ENCODE results near the gene HERC4. TPM values are rescaled to one million over a fixed set of nuclear protein-coding genes. Genes with fewer than 3 reads are reported as not detected.

Gene HERC4
- total RNA-seq, 1 experiment from 2014 or later = 57.4 TPM

GRCh38 chr10:67933199-67933598 lies 141.9 kb downstream of the HERC4 start:
- H3K79me2 ChIP-seq (ENCODE audit: low read length) = no peaks in the 10 kb centered on the region
- no peak overlapping the region for H3K27ac ChIP-seq (ENCODE audit: low read length)
- no peaks in the 10 kb centered on the region for H4K20me1 ChIP-seq (ENCODE audit: low read length)
- CTCF ChIA-PET = no interaction called here
- POLR2A ChIA-PET (ENCODE audit: unreplicated experiment) = no interaction called here
- DNase-seq (no peak), ATAC-seq (no peak)
- no peaks in the 10 kb centered on the region for H3K9me3 ChIP-seq (ENCODE audit: low read length)
- intact Hi-C loops (cut with micrococcal nuclease) = no loop called here
- TF ChIP-seq EZH2 (IDR thresholded peaks at IDR 0.05; ENCODE audit: low read length, unreplicated experiment) = no peak
- no peak for TF ChIP-seq EZH2phosphoT487 (IDR thresholded peaks at IDR 0.05; ENCODE audit: borderline replicate concordance, low read length)
- TF ChIP-seq CTCF (conservative IDR thresholded peaks at IDR 0.05; ENCODE audit: low read depth, low read length) = no peak
- no peaks in the 10 kb centered on the region for H3F3A ChIP-seq (ENCODE audit: low read length, unreplicated experiment)
- H2AFZ ChIP-seq (ENCODE audit: low read length) = no peak overlapping the region
- no peaks in the 10 kb centered on the region for H3K27me3 ChIP-seq (ENCODE audit: low read length)
- H3K4me1 ChIP-seq (ENCODE audit: insufficient read depth, low read length) = no peaks in the 10 kb centered on the region
- H3K9ac ChIP-seq (ENCODE audit: low read length) = no peak overlapping the region
- no peak overlapping the region for H3K4me3 ChIP-seq (ENCODE audit: low read length)
- H3K36me3 ChIP-seq (ENCODE audit: low read depth, low read length) = peaks cover 51% of the 10 kb centered on the region
- no peak overlapping the region for H3K4me2 ChIP-seq (ENCODE audit: low read length)
- no peaks in the 10 kb centered on the region for H3K9me2 ChIP-seq (replicated peaks; ENCODE audit: low read length)
- no TSS peak for BruUV-seq (replicated peaks)

- no peak overlapping the region for H3K4me3 ChIP-seq (ENCODE audit: low read length)
- H3K27ac ChIP-seq (ENCODE audit: low read length) = no peak overlapping the region
- intact Hi-C loops (cut with micrococcal nuclease) = no loop called here
- H3K4me2 ChIP-seq (ENCODE audit: low read length) = no peak overlapping the region
- H3K36me3 ChIP-seq (ENCODE audit: low read depth, low read length) = peaks cover 33% of the 10 kb centered on the region
- H3K4me1 ChIP-seq (ENCODE audit: insufficient read depth, low read length) = peaks cover 16% of the 10 kb centered on the region
- H3K79me2 ChIP-seq (ENCODE audit: low read length) = no peaks in the 10 kb centered on the region
- H3K9ac ChIP-seq (ENCODE audit: low read length) = no peak overlapping the region
- no peak for DNase-seq
- no peaks in the 10 kb centered on the region for H3K27me3 ChIP-seq (ENCODE audit: low read length)
- no peak for ATAC-seq
- BruUV-seq (replicated peaks) = no TSS peak
- CTCF ChIA-PET = no interaction called here
- POLR2A ChIA-PET (ENCODE audit: unreplicated experiment) = no interaction called here
- TF ChIP-seq EZH2phosphoT487 (IDR thresholded peaks at IDR 0.05; ENCODE audit: borderline replicate concordance, low read length) (no peak), CTCF (conservative IDR thresholded peaks at IDR 0.05; ENCODE audit: low read depth, low read length) (no peak), EZH2 (IDR thresholded peaks at IDR 0.05; ENCODE audit: low read length, unreplicated experiment) (no peak)
- H3K9me2 ChIP-seq (replicated peaks; ENCODE audit: low read length) = no peaks in the 10 kb centered on the region
- no peaks in the 10 kb centered on the region for H3K9me3 ChIP-seq (ENCODE audit: low read length)
- no peaks in the 10 kb centered on the region for H4K20me1 ChIP-seq (ENCODE audit: low read length)
- H3F3A ChIP-seq (ENCODE audit: low read length, unreplicated experiment) = peaks cover 6% of the 10 kb centered on the region
- no peak overlapping the region for H2AFZ ChIP-seq (ENCODE audit: low read length)
Measured at GRCh38 chr10:67926951-67927350, 148.1 kb downstream of the HERC4 start.

GRCh38 chr10:67925449-67926005 lies 149.6 kb downstream of the HERC4 start:
- Histone ChIP-seq H3K36me3 (ENCODE audit: low read depth, low read length) (peaks cover 34% of the 10 kb centered on the region), H3K4me2 (ENCODE audit: low read length) (no peak overlapping the region), H3K27me3 (ENCODE audit: low read length) (no peaks in the 10 kb centered on the region), H3F3A (ENCODE audit: low read length, unreplicated experiment) (peaks cover 6% of the 10 kb centered on the region), H3K9me2 (replicated peaks; ENCODE audit: low read length) (no peaks in the 10 kb centered on the region), H3K4me3 (ENCODE audit: low read length) (no peak overlapping the region), H3K9ac (ENCODE audit: low read length) (no peak overlapping the region), H3K27ac (ENCODE audit: low read length) (no peak overlapping the region), H3K79me2 (ENCODE audit: low read length) (no peaks in the 10 kb centered on the region), H4K20me1 (ENCODE audit: low read length) (no peaks in the 10 kb centered on the region), H3K4me1 (ENCODE audit: insufficient read depth, low read length) (peaks cover 16% of the 10 kb centered on the region), H2AFZ (ENCODE audit: low read length) (no peak overlapping the region), H3K9me3 (ENCODE audit: low read length) (no peaks in the 10 kb centered on the region)
- peak; percentile 60 for DNase-seq
- peak; percentile 30 for ATAC-seq
- ChIA-PET POLR2A (ENCODE audit: unreplicated experiment) (no interaction called here), CTCF (no interaction called here)
- intact Hi-C loops (cut with micrococcal nuclease) = no loop called here
- no TSS peak for BruUV-seq (replicated peaks)
- 0 out of 2 replicates have a peak, but pooled peaks have one; percentile 13 for TF ChIP-seq CTCF (conservative IDR thresholded peaks at IDR 0.05; ENCODE audit: low read depth, low read length)
- no peak for TF ChIP-seq EZH2 (IDR thresholded peaks at IDR 0.05; ENCODE audit: low read length, unreplicated experiment)
- TF ChIP-seq EZH2phosphoT487 (IDR thresholded peaks at IDR 0.05; ENCODE audit: borderline replicate concordance, low read length) = no peak

All from PC-3 (cell line).